Skeletal muscle satellite cell (primary cell): ENCODE data around the gene CST9.
A peak's percentile ranks its signal among the peaks of the same experiment; 100 is the strongest.
"Not testable (repeated sequence)": the region's sequence is repeated elsewhere in the genome, so short reads cannot be mapped to it uniquely, and the experiment has no call there.

Source experiments
- H3K27me3 ChIP-seq: 2 replicates; pipeline ENCODE4 v1.7.0; 2013; ENCODE audit warnings: low read length; ENCODE audit not compliant: control insufficient read depth, insufficient read depth
- H3K36me3 ChIP-seq: 2 replicates; pipeline ENCODE4 v1.7.0; 2013; ENCODE audit warnings: mild to moderate bottlenecking, control low read depth, low read length; ENCODE audit not compliant: insufficient read depth
- H3K4me1 ChIP-seq: 2 replicates; pipeline ENCODE4 v1.7.0; 2013; ENCODE audit warnings: low read length; ENCODE audit not compliant: control insufficient read depth, insufficient read depth
- H3K4me2 ChIP-seq: 2 replicates; pipeline ENCODE4 v1.7.0; 2013; ENCODE audit warnings: mild to moderate bottlenecking, low read length
- H3K4me3 ChIP-seq: 2 replicates; pipeline ENCODE4 v1.7.0; 2013; ENCODE audit warnings: low read length
- H3K9ac ChIP-seq: 2 replicates; pipeline ENCODE4 v1.7.0; 2013; ENCODE audit warnings: mild to moderate bottlenecking, low read depth, low read length, moderate library complexity
- H3K9me3 ChIP-seq: replicated peaks from 2 replicates; pipeline ENCODE4 v1.7.0; 2013; ENCODE audit warnings: mild to moderate bottlenecking, control low read depth, low read length

Gene CST9

DNA sequence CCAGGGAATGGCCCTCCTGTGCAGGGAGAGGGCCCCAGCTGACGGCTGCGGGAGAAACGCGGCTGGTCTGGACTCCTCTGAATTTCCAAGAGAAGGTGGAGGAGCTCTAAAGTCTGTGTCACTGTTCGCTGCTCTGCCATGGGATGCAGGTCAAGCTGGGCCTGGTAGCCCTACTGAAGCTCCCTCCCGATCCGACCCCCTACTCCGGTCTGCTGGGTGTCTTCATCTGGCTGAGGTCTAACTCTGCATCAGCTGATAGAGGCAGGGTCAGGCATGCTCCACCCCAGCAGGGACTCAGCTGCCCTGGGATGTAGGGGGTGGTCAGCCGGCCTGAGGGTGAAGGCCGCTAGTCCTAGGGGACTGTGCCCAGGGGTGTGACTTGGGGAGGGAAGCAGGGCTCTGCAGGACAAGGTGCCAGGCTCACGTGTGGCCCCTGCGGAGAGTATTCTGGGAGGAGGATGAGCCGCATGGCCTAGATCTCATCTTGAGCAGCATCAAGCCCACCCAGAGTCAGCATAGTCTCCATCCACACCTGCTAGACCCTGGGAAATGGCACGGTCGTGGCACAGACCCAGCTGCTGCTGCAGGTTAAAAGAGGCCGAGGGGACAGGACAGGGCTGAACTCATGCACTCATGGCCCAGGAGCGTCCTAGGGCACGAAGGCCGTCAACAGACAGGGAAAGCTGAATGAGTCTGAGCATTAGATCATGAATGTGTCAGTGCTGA, 30.6 kb upstream of the CST9 start:
- H3K27me3 ChIP-seq: no peaks in the 10 kb centered on the region
- peaks cover 25% of the 10 kb centered on the region for H3K4me1 ChIP-seq
- peak overlapping the region; percentile 93 for H3K9ac ChIP-seq
- peaks cover 20% of the 10 kb centered on the region for H3K36me3 ChIP-seq
- peak overlapping the region; percentile 93 for H3K4me2 ChIP-seq
- H3K9me3 ChIP-seq: no peaks in the 10 kb centered on the region
- peak overlapping the region; percentile 96 for H3K4me3 ChIP-seq

DNA sequence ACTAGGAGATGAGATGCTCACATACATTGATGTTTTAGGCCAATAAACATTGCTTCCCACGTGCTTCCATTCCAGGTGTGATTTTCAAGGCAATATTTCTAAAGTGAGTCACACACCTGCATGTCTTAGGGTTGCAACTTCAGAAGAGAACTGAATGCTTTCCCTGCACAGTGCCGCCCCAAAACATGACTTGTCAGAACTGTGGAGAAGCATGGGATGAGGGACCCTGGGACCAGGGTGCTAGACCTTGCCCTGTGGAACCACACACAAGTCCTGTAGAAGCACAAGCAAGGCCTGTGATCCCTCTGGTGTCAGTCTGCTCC, 30.0 kb upstream of the CST9 start:
- Histone ChIP-seq H3K4me3 (peak overlapping the region; percentile 96), H3K4me2 (peak overlapping the region; percentile 93), H3K36me3 (peaks cover 20% of the 10 kb centered on the region), H3K4me1 (peaks cover 25% of the 10 kb centered on the region), H3K9ac (peak overlapping the region; percentile 93)
- H3K9me3 ChIP-seq, H3K27me3 ChIP-seq: not testable (repeated sequence)

DNA sequence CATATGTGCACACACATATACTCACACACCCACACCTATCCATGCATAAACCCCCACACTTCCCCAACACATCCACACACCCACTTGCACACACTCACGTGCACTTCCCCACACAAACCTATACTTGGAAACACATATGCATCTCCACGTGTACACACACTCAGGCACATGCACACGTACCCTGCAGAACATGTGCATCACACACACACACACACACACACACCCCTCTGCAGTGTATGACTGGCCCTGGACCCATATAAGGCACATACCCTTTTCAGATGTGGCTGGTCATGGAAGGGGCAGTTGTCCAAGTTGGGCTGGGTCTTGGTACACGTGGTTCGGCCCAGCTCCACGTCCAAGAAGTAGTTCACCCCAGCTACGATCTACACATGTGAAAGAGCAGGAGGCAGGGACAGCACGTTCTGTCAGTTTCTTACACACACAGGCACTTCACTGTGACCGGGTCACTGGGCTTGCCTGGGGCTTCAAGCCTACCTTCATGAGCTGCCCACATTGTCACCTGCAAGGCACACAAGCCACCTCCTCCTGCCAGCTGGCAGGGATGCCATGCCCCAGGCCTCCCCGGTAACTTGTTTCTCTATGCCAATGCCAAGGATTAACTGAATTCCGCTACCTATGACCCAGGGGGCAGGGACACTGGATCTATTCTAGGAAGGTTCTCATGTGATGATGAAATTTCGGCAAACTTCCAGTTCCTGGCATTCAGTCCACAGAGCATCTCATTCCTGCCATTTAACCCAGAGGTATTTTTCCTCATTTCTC, 29.5 kb upstream of the CST9 start:
- peaks cover 25% of the 10 kb centered on the region for H3K4me1 ChIP-seq
- no peaks in the 10 kb centered on the region for H3K27me3 ChIP-seq
- peak overlapping the region; percentile 93 for H3K4me2 ChIP-seq
- no peaks in the 10 kb centered on the region for H3K9me3 ChIP-seq
- no peak overlapping the region for H3K9ac ChIP-seq
- H3K4me3 ChIP-seq: peak overlapping the region; percentile 96
- H3K36me3 ChIP-seq: peaks cover 20% of the 10 kb centered on the region

DNA sequence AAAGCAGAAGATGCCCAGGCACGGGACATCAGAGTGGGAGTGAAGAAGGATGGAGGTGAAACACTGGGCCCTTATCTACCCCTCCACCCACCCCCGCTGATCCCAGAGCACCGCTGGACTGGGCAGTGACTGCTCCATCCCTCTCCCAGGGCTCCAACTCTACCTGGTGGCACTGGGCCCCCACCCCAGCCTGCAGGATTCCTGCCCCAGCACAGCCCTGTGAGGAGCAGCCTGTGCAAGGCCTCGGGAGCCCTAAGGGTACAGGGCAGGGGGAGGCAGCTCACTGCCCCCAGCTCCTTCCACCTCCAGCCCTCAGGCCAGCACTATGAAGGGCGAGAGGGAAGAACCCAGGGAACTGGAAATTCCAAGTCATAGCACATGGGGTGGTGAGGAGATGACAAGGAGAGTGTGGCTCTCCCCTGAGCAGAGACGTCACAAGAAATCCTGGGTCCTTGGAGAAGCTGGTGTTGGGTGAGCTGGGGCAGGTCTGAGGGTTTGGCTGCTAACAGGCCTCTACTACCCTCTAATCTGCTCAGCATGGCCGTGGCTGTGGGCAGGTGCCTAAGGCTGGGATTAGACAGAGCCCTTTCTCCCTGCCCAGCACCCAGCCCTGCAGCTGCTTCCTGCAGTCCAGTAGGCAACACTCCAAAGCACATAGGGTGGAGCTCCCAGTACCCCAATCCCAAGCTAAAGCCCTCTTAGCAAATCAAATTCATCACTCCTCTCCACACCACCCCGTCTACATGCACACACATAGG, 28.5 kb upstream of the CST9 start:
- Histone ChIP-seq H3K4me2 (peak overlapping the region; percentile 93), H3K27me3 (no peaks in the 10 kb centered on the region), H3K4me3 (no peak overlapping the region), H3K36me3 (peaks cover 20% of the 10 kb centered on the region), H3K9me3 (no peaks in the 10 kb centered on the region), H3K4me1 (peaks cover 32% of the 10 kb centered on the region), H3K9ac (no peak overlapping the region)

DNA sequence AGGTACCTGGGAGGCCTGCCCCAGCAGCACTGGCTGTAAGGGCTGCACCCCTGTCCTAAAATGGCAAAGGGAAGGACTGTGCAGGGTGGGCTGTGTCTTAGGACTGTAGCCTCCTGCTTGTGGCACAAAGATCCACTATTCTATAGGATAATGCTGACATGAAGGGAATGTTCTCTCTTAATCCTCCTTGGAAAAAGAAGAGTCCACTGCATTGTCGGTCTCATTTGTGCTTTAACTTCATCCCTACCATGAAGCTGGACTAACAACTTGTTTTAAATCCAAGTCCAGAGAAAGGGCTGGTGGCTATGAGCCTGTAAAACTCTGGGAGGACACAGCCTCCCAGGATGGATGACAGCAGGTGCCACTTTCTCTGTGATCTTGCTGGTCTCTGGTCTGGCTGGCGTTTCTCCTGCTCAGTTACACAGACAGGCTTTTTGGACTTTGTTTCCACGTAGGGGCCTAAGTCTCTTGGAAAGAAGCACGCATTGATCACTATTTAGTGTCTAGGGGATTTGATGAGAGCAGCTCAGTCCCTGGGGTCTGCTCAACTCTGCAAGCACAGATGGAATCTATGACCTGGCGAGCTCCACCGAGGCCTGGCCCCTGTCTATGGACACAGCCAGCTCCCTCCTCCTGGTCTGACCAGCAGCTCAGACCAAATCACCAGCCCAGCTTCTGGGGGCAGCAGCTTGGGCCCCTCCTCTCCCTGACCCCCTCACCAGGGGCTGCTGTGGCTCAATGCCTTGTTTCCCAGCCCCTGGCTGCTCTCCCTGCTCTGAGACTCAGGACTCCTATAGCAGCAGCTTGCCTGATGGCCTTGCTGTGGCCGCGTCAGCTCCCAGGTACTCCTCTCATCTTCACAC, 27.2 kb upstream of the CST9 start:
- Histone ChIP-seq H3K4me2 (no peak overlapping the region), H3K27me3 (no peaks in the 10 kb centered on the region), H3K4me3 (no peak overlapping the region), H3K36me3 (peaks cover 20% of the 10 kb centered on the region), H3K4me1 (peaks cover 37% of the 10 kb centered on the region), H3K9ac (no peak overlapping the region), H3K9me3 (no peaks in the 10 kb centered on the region)

DNA sequence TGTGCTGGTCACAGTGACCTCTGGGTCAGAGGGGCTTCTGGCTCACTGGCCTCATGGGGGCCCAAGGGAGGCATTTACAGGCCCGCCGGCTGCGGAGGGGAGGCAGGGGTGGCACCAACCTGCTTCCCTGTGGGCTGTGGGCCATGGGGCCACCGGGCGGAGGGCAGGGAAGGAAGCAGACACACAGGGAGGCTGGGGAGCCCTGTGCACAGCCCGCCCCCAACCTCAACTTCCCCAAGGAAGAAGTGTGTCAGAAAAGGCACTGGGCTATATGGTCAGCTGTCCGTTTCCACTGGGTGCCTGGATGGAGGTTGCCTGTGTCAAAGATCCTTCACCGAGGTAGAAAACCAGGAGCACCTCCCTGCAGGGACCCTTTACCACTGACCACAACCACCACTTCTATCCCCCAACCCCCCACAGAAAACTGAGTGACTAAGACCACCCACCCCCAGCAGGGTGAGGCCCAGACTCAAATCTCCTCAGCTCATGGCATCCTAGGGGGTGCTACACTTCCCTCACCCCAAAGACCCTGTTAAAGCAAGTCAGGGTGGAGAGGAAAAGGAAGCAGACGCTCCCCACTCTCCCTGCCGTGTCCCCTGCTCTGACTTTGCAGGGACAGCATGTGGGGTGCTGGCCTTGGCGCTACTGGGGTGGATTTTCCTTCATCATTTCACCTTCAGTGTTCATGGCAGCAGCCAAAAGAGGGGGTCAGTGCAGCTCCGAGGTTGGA, 26.4 kb upstream of the CST9 start:
- H3K27me3 ChIP-seq: no peaks in the 10 kb centered on the region
- peaks cover 37% of the 10 kb centered on the region for H3K4me1 ChIP-seq
- peaks cover 20% of the 10 kb centered on the region for H3K36me3 ChIP-seq
- no peak overlapping the region for H3K9ac ChIP-seq
- no peak overlapping the region for H3K4me3 ChIP-seq
- H3K4me2 ChIP-seq: no peak overlapping the region
- H3K9me3 ChIP-seq: no peaks in the 10 kb centered on the region

DNA sequence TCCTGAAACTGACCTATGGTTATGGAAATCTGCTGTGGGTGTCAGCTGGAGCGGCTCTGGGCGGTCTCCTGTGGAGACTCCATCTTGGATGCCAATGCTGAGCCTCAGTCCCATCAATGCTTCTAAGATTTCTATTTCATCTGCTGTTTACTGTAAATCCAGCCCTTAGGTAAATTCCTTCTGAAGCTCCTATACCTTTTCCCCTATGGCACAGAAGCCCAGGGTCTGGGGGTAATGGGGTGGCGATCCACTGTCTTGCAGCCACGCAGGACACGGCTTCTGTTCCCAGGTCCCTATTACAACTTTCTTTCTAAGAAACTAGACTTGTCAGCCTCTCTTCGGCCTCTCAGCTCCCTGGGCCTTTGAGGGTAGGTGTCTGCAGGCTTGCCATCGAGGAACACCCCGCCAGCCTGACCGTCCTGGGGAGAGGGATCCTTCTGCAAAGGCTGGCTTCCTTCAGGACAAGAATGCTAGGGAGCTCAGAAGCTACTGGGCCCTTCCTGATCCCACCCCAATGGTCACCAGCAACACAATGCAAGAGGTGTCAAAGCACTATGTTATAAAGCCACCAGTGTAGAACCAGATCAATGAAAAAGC, 25.6 kb upstream of the CST9 start:
- peaks cover 36% of the 10 kb centered on the region for H3K4me1 ChIP-seq
- no peaks in the 10 kb centered on the region for H3K9me3 ChIP-seq
- no peak overlapping the region for H3K4me3 ChIP-seq
- H3K4me2 ChIP-seq: no peak overlapping the region
- peaks cover 20% of the 10 kb centered on the region for H3K36me3 ChIP-seq
- H3K9ac ChIP-seq: no peak overlapping the region
- no peaks in the 10 kb centered on the region for H3K27me3 ChIP-seq

DNA sequence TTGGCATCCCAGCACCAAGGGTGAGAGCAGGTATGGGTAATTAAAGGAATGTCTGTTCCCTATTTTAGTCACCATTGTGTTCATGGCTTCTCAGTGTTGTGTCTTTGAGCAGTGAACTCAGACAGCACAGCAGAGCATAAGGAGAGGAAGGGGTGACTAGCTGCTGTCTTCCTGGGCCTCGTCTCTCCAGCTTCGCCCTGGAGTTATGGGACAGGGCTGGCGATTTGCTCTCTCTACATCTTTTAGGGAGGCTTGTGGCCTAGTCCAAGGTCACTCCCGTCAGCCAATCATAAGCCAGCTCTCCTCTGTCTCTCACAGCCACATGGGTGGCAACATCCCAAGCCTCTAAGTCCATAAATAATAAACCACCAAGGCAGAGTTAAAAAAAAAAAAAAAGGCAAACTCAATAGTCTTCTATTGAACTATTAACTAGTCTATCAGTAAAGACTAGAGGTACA, 24.7 kb upstream of the CST9 start:
- Histone ChIP-seq H3K9me3 (no peaks in the 10 kb centered on the region), H3K4me2 (no peak overlapping the region), H3K4me1 (peaks cover 31% of the 10 kb centered on the region), H3K4me3 (no peak overlapping the region), H3K36me3 (peaks cover 20% of the 10 kb centered on the region), H3K9ac (no peak overlapping the region), H3K27me3 (no peaks in the 10 kb centered on the region)

DNA sequence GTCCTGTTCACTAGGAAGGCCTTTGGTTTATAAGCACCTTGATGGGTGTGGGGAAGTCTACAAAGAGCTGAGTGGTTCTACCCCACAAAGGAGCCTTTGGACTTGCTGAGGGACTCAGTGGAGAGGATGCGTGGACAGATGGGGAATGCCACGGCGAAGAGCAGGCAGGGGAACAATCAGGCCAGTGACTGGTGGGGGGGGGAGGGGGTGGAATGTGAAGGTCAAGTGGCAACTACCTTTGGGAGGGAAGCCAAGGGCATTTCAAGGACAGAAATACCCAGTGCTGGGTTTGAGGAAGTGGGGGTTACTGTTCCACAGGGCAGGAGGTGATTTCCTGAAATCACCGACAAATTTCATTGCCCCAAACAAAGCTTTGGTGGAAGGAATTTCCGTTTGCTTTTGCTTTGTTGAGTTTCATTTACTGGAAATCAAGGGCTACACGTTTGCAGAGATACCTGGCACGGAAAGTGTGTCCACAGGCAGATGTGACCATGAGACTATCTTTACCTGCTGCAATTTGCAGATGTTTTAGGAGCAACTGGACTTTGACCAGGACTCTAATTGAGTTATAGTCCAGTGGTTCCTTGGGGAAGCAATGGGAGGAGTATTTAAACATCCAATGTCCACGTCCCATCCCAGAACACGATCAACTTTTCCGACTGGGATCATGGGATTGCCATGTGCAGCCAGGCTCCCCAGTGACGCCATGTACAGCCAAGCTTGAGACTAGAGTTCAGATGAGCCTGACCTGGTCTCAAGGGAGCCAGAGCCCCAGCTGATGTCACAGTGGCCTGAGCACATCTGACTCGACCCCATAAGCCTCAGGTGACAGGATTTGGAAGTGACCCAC, 24.1 kb upstream of the CST9 start:
- peaks cover 24% of the 10 kb centered on the region for H3K4me1 ChIP-seq
- H3K9me3 ChIP-seq: no peaks in the 10 kb centered on the region
- no peak overlapping the region for H3K4me3 ChIP-seq
- H3K4me2 ChIP-seq: no peak overlapping the region
- no peak overlapping the region for H3K9ac ChIP-seq
- H3K36me3 ChIP-seq: peaks cover 19% of the 10 kb centered on the region
- no peaks in the 10 kb centered on the region for H3K27me3 ChIP-seq
